Right cardiac atrium (tissue), 5 donors: ENCODE measurements around the gene BUD31. TPM values are rescaled to one million over a fixed set of nuclear protein-coding genes. Genes with fewer than 3 reads are reported as not detected.

Experiments used
- ATAC-seq, 2 donors: fragments of 200-7000 bp; cut with Tn5 transposase; one replicate each; pipeline versions ENCODE4 v1.8.0 to v1.9.1; 2020; ENCODE audit warnings: moderate library complexity in 2 of 2, mild to moderate bottlenecking in 1 of 2
- DNase-seq, 3 donors: peaks; one replicate each; pipeline ENCODE4 v3.0.0-alpha.2; 2020
- H3K27ac ChIP-seq: one replicate; pipeline ENCODE4 v1.5.1; 2013; ENCODE audit warnings: mild to moderate bottlenecking, low read length, control low read depth, moderate library complexity
- H3K27me3 ChIP-seq: one replicate; pipeline ENCODE4 v1.6.1; 2013; ENCODE audit not compliant: control insufficient read depth, insufficient read depth
- H3K4me1 ChIP-seq: one replicate; pipeline ENCODE4 v1.6.1; 2013; ENCODE audit warnings: low read length; ENCODE audit not compliant: control insufficient read depth, insufficient read depth
- H3K4me3 ChIP-seq: one replicate; pipeline ENCODE4 v1.5.1; 2013; ENCODE audit warnings: low read length, control low read depth
- H3K9me3 ChIP-seq: one replicate; pipeline ENCODE4 v1.6.1; 2013; ENCODE audit warnings: low read length; ENCODE audit not compliant: control insufficient read depth
- WGBS: extraction: QIAGEN DNeasy Blood & Tissue Kit; methylation state at CpG from one replicate; pipeline ENCODE4 v1.1.7; 2013; 5-methylcytosine and 5-hydroxymethylcytosine counted together
- intact Hi-C, 4 donors: fragments of 100-400 bp; cut with DNase I; formaldehyde crosslinking; loops; one replicate each; pipeline versions ENCODE4 v1.11.0 to v1.14.0; 2022 to 2023
- long read RNA-seq, 4 donors: library from polyadenylated mRNA; unstranded; transcript quantifications; one replicate each; pipeline ENCODE4 v2.0.0, GENCODE V29; 2020 to 2021
- polyA plus RNA-seq: library from polyadenylated mRNA; stranded (reverse); fragments of 200-250 nt; gene quantifications from one replicate; pipeline ENCODE4 v1.2.3, GENCODE V29; 2013
- total RNA-seq, 4 donors: library from RNA; stranded (reverse); fragmentation: NEBNext Ultra II Directional; extraction: Animal tissue kit (Norgen Biotek cat#: 25700); gene quantifications; one replicate each; pipeline ENCODE4 v1.2.1, GENCODE V29; 2021
- donor health status: healthy with polysubstance abuse.
- donor health status: DM: no; HTN: yes; CAD: no.
- donor health status: DM: no; HTN: no; CAD: no.
- donor health status: DM: no; HTN: yes; CAD: no; lungs with severe emphysema.
- donor health status: DM: yes; HTN: yes; CAD: no.

The BUD31 gene
- total RNA-seq = 10 to 100 TPM; 37.8 to 53.6 (median 44.0) TPM
- 65.1 TPM for polyA plus RNA-seq
- long read RNA-seq, donor 1, transcript BUD31-202 (6 exons, 1,139 nt) = major isoform, 23 of 47 reads
- long read RNA-seq, donor 1, transcript BUD31-201 (6 exons, 1,035 nt) = minor isoform, 20 of 47 reads
- long read RNA-seq, donor 1, partial matches to known transcripts = 3 of 47 reads
- long read RNA-seq, donor 1, other reads (novel, unspliced or antisense) = 1 of 47 reads
- long read RNA-seq, donor 2, transcript BUD31-201 (6 exons, 1,035 nt) = minor isoform, 13 of 35 reads
- long read RNA-seq, donor 2, transcript BUD31-202 (6 exons, 1,139 nt) = major isoform, 19 of 35 reads
- long read RNA-seq, donor 2, partial matches to known transcripts = 1 of 35 reads
- long read RNA-seq, donor 2, other reads (novel, unspliced or antisense) = 2 of 35 reads
- long read RNA-seq, donor 3, transcript BUD31-202 (6 exons, 1,139 nt) = major isoform, 30 of 68 reads
- long read RNA-seq, donor 3, transcript BUD31-201 (6 exons, 1,035 nt) = minor isoform, 28 of 68 reads
- long read RNA-seq, donor 3, partial matches to known transcripts = 2 of 68 reads
- long read RNA-seq, donor 3, other reads (novel, unspliced or antisense) = 8 of 68 reads
- long read RNA-seq, donor 4, transcript BUD31-201 (6 exons, 1,035 nt) = minor isoform, 6 of 17 reads
- long read RNA-seq, donor 4, transcript BUD31-202 (6 exons, 1,139 nt) = major isoform, 9 of 17 reads
- long read RNA-seq, donor 4, partial matches to known transcripts = 0 of 17 reads
- long read RNA-seq, donor 4, other reads (novel, unspliced or antisense) = 2 of 17 reads

DNA sequence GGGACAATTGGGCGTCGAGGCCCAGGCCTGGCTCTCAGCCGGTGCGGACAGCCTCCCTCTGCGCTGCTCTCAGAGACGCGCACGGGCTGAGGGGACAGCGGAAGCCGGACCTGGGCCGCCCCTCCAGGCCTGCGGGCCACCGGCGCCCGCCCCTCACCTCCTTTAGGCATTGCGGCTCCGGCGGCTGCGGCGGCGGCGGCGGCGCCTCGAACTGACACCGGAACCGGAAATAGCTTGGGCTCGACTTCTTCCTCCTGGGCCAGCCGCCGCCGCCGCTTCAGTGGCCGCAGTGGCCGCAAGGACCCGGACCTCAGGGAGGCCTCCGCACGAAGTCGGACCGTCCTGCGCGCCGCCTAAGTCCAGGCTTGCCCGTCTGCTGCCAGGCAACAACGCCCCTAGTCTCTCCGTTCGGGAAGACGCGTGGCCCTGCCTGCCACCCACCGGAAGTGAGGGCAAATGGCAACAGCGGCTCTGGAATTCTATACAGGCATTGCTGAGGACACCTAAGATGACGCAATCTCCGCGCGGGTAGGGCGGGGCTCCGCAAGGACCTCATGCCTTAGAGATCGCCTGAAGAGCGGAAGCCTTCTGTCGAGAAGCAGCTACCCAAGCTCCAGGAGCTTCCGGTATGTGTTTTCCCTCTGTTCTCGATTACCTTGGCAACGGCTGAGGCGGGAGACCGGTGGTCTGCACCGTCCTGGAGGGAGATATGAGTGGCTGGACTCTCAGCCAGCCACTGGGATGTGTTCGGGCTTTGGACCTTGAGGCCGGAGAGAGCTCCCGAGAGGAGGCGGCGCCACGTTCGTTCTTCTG lies at the start of gene BUD31, which contains the start of gene PDAP1:
BUD31 (plus strand) TSS at position 591 of the 813 bp plus-strand sequence. CDS start 2,124 bp downstream, outside the sequence.
PDAP1 (minus strand) TSS at position 219 of the 813 bp plus-strand sequence; CDS start at position 170, 49 bp downstream.
- H3K9me3 ChIP-seq = no peaks in the 10 kb centered on the region
- no peaks in the 10 kb centered on the region for H3K27me3 ChIP-seq
- peak within 1 kb of the TSS; percentile 97 for H3K4me3 ChIP-seq
- H3K4me1 ChIP-seq = peaks cover 7% of the 10 kb centered on the region
- DNase-seq = peak; percentile 96 to 98 (median 97)
- H3K27ac ChIP-seq = peak within 1 kb of the TSS; percentile 99
- ATAC-seq = peak; percentile 95 to 96
- intact Hi-C loops = no loop called here
- WGBS = under 1% methylated on average over 72 of the region's 72 CpGs

DNA sequence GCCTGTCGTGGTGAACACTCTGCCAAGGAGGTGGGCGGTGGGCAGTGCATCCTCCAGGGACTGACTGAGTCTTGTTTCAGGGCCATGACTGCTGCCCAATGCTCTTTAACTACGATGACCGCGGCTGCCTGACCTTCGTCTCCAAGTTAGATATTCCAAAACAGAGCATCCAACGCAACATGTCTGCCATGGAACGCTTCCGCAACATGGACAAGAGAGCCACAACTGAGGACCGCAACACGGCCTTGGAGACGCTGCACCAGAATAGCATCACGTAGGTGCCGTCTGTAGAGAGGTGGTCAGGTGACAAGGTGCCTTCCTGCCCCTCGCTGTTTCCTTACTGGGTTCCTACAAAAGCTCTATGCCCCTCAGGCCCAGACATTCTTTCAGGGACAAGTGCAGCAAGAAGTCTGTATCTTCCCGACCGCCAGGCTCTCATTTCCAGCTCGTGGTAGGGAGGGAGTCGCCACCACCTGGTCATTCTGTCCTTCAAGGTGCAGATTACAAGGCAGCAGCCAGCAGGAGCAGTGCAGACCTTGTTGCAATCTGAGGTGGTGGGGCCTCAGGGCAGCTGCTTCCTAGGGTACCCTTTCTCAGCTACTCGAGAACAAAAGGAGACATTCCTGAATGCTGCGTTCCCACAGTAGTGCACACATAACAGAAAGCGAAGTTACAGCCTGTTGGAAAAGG lies 49.2 kb upstream of the BUD31 start:
- Histone ChIP-seq H3K27ac (no peak overlapping the region), H3K4me3 (no peak overlapping the region), H3K27me3 (no peaks in the 10 kb centered on the region), H3K9me3 (no peaks in the 10 kb centered on the region), H3K4me1 (no peaks in the 10 kb centered on the region)
- 88% methylated on average over 22 of the region's 22 CpGs for WGBS
- no peak for DNase-seq
- intact Hi-C loops = no loop called here
- peak in 1 of 2 donors; percentile 18 for ATAC-seq

DNA sequence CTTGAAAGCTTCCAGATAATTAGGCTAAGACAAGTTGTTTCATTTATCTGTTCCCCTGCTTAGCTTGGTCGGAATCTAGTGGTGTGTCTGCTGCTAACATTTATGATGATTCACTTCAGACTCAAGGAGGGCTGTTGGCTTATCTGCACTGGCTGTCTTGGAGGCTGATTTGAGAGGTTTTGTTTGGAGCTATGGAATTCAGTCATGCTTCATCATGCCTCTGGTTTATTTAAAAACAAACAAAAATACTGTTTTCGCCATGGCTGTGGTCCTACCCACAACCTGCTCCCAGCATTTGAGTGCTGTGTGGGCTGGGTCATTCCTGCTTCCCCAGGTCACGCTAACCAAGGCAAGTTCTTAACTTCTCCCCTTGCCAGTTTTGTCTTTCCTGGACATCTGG lies 46.0 kb upstream of the BUD31 start:
- Histone ChIP-seq H3K27me3 (no peaks in the 10 kb centered on the region), H3K4me3 (no peak overlapping the region), H3K4me1 (no peaks in the 10 kb centered on the region), H3K27ac (no peak overlapping the region), H3K9me3 (no peaks in the 10 kb centered on the region)
- 77% methylated on average over 3 of the region's 3 CpGs for WGBS
- ATAC-seq = no peak
- intact Hi-C loops = no loop called here
- no peak for DNase-seq

DNA sequence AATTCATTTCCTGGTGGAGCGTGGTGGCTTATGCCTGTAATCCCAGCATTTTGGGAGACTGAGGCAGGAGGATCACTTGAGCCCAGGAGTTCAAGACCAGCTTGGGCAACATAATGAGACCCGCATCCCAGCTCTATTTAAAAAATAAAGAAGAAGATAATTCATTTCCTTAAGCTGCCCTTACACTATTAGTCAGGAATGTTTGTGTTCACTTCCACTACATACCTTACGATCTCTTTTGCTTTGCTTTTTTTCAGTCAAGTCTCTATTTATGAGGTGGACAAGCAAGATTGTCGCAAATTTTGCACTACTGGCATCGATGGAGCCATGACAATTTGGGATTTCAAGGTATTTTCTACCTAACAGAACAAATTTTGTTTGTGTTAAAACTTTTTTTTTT lies 45.5 kb upstream of the BUD31 start:
- 90% methylated on average over 5 of the region's 5 CpGs for WGBS
- ATAC-seq (no peak), DNase-seq (no peak)
- no peak overlapping the region for H3K27ac ChIP-seq
- intact Hi-C loops = no loop called here
- no peak overlapping the region for H3K4me3 ChIP-seq
- H3K4me1 ChIP-seq = no peaks in the 10 kb centered on the region
- H3K27me3 ChIP-seq = no peaks in the 10 kb centered on the region
- H3K9me3 ChIP-seq = no peaks in the 10 kb centered on the region

DNA sequence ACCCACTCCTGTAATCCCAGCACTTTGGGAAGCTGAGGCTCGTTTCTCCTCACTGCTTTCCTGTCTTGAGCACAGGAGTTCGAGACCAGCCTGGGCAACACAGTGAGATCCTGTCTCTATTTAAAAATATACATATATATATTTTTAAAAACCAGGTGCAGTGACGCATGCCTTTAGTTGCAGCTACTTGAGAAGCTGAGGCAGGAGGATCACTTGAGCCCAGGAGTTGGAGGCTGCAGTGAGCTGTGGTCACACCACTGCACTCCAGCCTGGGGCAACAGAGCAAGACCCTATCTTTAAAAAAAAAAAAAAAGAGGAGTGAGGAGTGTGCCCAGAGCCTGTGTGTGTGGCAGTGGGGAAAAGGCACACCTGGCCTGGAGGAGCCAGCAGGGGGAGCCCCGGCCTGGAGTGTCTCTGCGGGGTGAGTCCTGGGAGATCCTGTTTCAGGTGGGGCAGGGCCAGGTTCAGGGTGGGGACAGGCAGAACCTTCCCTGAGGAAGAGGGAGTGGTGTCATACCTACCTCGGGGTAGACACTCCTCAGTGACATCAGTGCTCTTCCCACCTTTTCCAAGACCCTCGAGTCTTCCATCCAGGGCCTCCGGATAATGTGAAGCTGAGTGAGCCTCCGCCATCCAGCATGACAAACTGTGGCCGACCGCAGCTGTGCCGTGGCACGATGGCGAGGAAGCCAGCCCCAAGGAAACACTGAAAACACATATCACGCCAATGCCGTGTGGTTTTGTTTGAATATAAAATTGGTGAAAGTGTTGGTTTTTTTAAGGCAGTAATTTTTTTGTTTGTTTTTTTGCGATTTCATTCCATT lies 43.2 kb upstream of the BUD31 start:
- peak; percentile 67 to 73 for ATAC-seq
- Histone ChIP-seq H3K4me1 (no peaks in the 10 kb centered on the region), H3K9me3 (no peaks in the 10 kb centered on the region), H3K27ac (no peak overlapping the region), H3K4me3 (no peak overlapping the region), H3K27me3 (no peaks in the 10 kb centered on the region)
- DNase-seq = peak in 2 of 3 donors; percentile 74 to 81
- intact Hi-C loops = no loop called here
- WGBS = 84% methylated on average over 17 of the region's 17 CpGs

DNA sequence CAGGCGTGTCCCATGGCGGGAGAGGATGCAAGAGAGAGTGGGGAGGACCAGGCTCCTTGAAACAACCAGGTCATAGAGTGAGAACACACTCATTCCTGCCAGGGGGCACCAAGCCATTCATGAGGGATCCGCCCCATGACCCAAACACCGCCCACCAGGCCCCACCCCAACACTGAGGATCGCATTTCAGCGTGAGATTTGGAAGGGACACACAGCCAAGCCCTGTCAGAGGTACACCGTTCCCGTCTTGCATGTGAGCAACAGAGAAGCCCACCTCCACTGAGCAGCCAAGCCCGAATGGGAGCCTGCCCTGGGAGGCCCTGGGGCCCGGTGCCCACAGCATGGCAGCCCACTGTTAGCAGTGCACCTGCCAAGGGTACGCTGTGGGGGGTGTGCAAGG lies 42.1 kb upstream of the BUD31 start:
- DNase-seq (no peak), ATAC-seq (no peak)
- Histone ChIP-seq H3K27me3 (no peaks in the 10 kb centered on the region), H3K27ac (no peak overlapping the region), H3K4me1 (no peaks in the 10 kb centered on the region), H3K9me3 (no peaks in the 10 kb centered on the region), H3K4me3 (no peak overlapping the region)
- WGBS = 80% methylated on average over 11 of the region's 11 CpGs
- intact Hi-C loops = no loop called here

DNA sequence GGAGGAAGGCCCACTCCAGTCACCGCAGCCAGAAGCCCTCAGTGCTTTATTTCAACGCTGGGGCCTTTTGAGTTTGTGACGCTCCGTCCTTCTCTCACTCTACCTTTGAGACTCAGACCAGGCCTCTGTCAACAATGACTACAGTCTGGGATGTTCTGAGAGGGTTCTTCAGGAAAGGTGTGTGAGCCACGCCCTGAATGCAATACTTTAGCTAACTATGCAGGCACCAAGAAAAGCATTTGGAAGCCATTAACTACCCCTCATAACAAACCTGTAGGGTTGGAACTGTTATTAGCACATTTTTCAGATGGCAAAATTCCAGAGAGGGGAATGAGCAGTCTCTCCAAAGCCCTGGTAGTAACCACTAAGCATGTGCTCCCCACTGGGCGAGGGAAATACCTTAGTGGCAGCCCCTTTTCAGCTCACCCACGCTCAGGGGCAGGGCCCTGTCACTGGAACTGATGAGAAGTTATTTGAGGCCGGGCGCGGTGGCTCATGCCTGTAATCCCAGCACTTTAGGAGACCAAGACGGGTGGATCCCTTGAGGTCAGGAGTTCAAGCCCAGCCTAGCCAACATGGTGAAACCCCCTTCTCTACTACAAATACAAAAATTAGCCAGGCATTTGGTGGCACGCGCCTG lies 39.9 kb upstream of the BUD31 start:
- 94% methylated on average over 13 of the region's 13 CpGs for WGBS
- DNase-seq = peak in 1 of 3 donors; percentile 34
- no peaks in the 10 kb centered on the region for H3K9me3 ChIP-seq
- H3K27me3 ChIP-seq = no peaks in the 10 kb centered on the region
- H3K4me3 ChIP-seq = no peak overlapping the region
- intact Hi-C loops = no loop called here
- H3K27ac ChIP-seq = no peak overlapping the region
- H3K4me1 ChIP-seq = no peaks in the 10 kb centered on the region
- no peak for ATAC-seq

DNA sequence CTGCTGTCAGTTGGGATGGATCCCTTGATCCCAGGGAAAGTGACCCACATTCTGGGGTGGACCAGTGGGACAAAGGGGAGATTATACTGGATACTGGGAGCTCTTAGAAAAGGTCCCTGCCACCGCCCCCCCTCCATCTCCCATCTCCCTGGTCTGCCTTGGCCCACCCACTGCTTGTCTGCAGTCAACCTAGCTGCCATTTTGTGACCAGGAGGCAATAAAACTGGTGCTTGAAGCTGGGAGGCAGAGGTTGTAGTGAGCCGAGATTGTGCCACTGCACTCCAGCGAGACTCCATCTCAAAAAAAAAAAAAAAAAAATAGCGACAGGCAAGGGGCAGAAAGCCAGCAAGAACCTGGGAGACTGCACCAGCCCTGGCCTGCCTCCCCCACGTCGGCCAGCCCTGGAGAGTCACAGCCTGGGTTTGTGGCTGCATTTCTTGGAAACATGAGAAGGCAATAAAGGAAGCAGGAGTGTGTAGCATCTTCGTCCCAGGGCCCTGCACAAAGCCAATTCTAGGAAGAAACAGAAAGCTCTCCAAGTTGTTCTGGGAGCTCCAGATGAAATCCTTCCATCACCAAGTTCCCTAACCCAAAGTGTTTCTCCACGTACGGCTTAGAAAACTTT lies 38.9 kb upstream of the BUD31 start:
- Histone ChIP-seq H3K27me3 (no peaks in the 10 kb centered on the region), H3K9me3 (no peaks in the 10 kb centered on the region), H3K4me1 (no peaks in the 10 kb centered on the region), H3K27ac (peak overlapping the region; percentile 19), H3K4me3 (no peak overlapping the region)
- WGBS = 47% methylated on average over 9 of the region's 9 CpGs
- DNase-seq (peak in 1 of 3 donors; percentile 59), ATAC-seq (no peak)
- intact Hi-C loops = no loop called here

DNA sequence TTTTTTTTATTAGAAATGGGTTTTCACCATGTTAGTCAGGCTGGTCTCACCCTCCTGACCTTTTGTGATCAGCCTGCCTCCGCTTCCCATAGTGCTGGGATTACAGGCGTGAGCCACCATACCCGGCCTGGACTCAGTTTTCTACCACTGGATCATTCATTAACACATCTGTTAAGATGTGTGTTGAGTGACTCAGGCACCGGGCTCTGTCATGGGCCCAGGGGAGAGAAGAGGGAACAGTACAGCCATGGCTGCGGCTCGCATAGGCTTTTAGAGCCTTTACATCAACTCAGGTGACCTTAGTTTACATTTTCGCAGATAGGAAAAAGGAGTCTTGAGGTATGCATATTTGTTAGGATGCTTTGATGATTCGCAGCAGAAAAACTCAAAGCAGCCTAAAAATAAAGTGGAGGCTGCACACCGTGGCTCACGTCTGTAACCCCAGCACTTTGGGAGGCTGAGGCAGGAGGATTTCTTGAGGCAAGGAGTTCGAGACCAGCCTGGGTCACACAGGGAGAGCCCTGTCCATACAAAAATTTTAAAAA lies 37.3 kb upstream of the BUD31 start:
- WGBS = 93% methylated on average over 11 of the region's 11 CpGs
- Histone ChIP-seq H3K27me3 (no peaks in the 10 kb centered on the region), H3K9me3 (no peaks in the 10 kb centered on the region), H3K27ac (no peak overlapping the region), H3K4me3 (no peak overlapping the region), H3K4me1 (no peaks in the 10 kb centered on the region)
- intact Hi-C loops = no loop called here
- DNase-seq (peak in 1 of 3 donors; percentile 31), ATAC-seq (no peak)
